Karpas-422 (cell line): ENCODE measurements around the gene TIMMDC1. TPM values are rescaled to one million over a fixed set of nuclear protein-coding genes. Genes with fewer than 3 reads are reported as not detected.

Source experiments
- DNase-seq: peaks from one replicate; pipeline ENCODE4 v3.0.0-alpha.2; 2015
- H2AFZ ChIP-seq: fragments of 200-600 bp; sonication (generic); 2 replicates; pipeline ENCODE4 v1.6.1; 2014; ENCODE audit warnings: antibody characterized with exemption, low read length, mixed read lengths
- H3K27ac ChIP-seq: fragments of 200-600 bp; sonication (generic); 2 replicates; pipeline ENCODE4 v1.5.1; 2014; ENCODE audit warnings: mild to moderate bottlenecking, low read length, moderate library complexity
- H3K27me3 ChIP-seq: fragments of 200-600 bp; sonication (generic); 2 replicates; pipeline ENCODE4 v1.6.1; 2014; ENCODE audit warnings: low read length, mixed read lengths
- H3K36me3 ChIP-seq: fragments of 200-600 bp; sonication (generic); 2 replicates; pipeline ENCODE4 v1.6.1; 2014; ENCODE audit warnings: low read length, mixed read lengths; ENCODE audit not compliant: insufficient read depth
- H3K4me1 ChIP-seq: fragments of 200-600 bp; sonication (generic); 2 replicates; pipeline ENCODE4 v1.6.1; 2014; ENCODE audit warnings: mild to moderate bottlenecking, low read length, mixed read lengths
- H3K4me2 ChIP-seq: fragments of 200-600 bp; sonication (generic); 2 replicates; pipeline ENCODE4 v1.6.1; 2014; ENCODE audit warnings: low read length, low read depth, mild to moderate bottlenecking; ENCODE audit not compliant: poor library complexity, severe bottlenecking
- H3K4me3 ChIP-seq: fragments of 200-600 bp; sonication (generic); 2 replicates; pipeline ENCODE4 v1.5.1; 2014; ENCODE audit warnings: mild to moderate bottlenecking, antibody characterized with exemption, low read length, mixed read lengths
- H3K79me2 ChIP-seq: fragments of 200-600 bp; sonication (generic); 2 replicates; pipeline ENCODE4 v1.6.1; 2014; ENCODE audit warnings: mild to moderate bottlenecking, low read length, mixed read lengths
- H3K9ac ChIP-seq: fragments of 200-600 bp; sonication (generic); 2 replicates; pipeline ENCODE4 v1.6.0; 2014; ENCODE audit warnings: low read length
- H3K9me2 ChIP-seq: fragments of 200-600 bp; sonication (generic), shearing (Covaris generic); replicated peaks from 2 replicates; pipeline ENCODE4 v1.6.0; 2014; ENCODE audit warnings: mild to moderate bottlenecking, low read length, moderate library complexity; ENCODE audit not compliant: insufficient read depth
- H3K9me3 ChIP-seq: fragments of 300-700, 200-600 bp; sonication (generic); 2 replicates; pipeline ENCODE4 v1.6.1; 2014; ENCODE audit warnings: low read length, mixed read lengths
- H4K20me1 ChIP-seq: fragments of 200-600 bp; sonication (generic); 2 replicates; pipeline ENCODE4 v1.6.1; 2014; ENCODE audit warnings: mild to moderate bottlenecking, antibody characterized with exemption, low read length, low read depth; ENCODE audit not compliant: insufficient read depth
- total RNA-seq: library from RNA; depleted of rRNA; stranded (reverse); fragments of >200 nt; shearing (Covaris generic); gene quantifications from 2 replicates; pipeline ENCODE4 v1.2.3, GENCODE V29; 2014; ENCODE audit warnings: low replicate concordance

TIMMDC1 gene
- total RNA-seq, 1 experiment from 2014 or later, result 94.1 TPM

GRCh38 chr3:119500265-119500664 lies 1.9 kb downstream of the TIMMDC1 start:
- no peak for DNase-seq
- peak overlapping the region; percentile 98 for H3K4me3 ChIP-seq
- H2AFZ ChIP-seq, result no peak overlapping the region
- H4K20me1 ChIP-seq, result no peaks in the 10 kb centered on the region
- H3K79me2 ChIP-seq, result peaks cover 69% of the 10 kb centered on the region
- H3K27me3 ChIP-seq, result no peaks in the 10 kb centered on the region
- peak overlapping the region; percentile 98 for H3K9ac ChIP-seq
- peak overlapping the region; percentile 97 for H3K4me2 ChIP-seq
- no peaks in the 10 kb centered on the region for H3K9me3 ChIP-seq
- peaks cover 32% of the 10 kb centered on the region for H3K4me1 ChIP-seq
- peaks cover 24% of the 10 kb centered on the region for H3K36me3 ChIP-seq
- 0 out of 2 replicates have a peak, but pooled peaks cover 2% of the 10 kb centered on the region for H3K9me2 ChIP-seq
- peak overlapping the region; percentile 7; the same call in 1 of the 2 replicates for H3K27ac ChIP-seq

- no peaks in the 10 kb centered on the region for H4K20me1 ChIP-seq
- peaks cover 74% of the 10 kb centered on the region for H3K79me2 ChIP-seq
- 0 out of 2 replicates have a peak, but pooled peaks cover 2% of the 10 kb centered on the region for H3K9me2 ChIP-seq
- peak overlapping the region; percentile 98 for H3K9ac ChIP-seq
- no peak for DNase-seq
- H3K4me3 ChIP-seq, result peak overlapping the region; percentile 98
- H3K27ac ChIP-seq, result 0 out of 2 replicates have a peak overlapping the region, but pooled peaks have one; percentile 7
- H3K36me3 ChIP-seq, result peaks cover 30% of the 10 kb centered on the region
- no peak overlapping the region for H2AFZ ChIP-seq
- H3K27me3 ChIP-seq, result no peaks in the 10 kb centered on the region
- H3K4me2 ChIP-seq, result peak overlapping the region; percentile 97
- peaks cover 32% of the 10 kb centered on the region for H3K4me1 ChIP-seq
- no peaks in the 10 kb centered on the region for H3K9me3 ChIP-seq
Measured at GRCh38 chr3:119500901-119501300, 2.6 kb downstream of the TIMMDC1 start.

GRCh38 chr3:119506631-119507030 lies 8.3 kb downstream of the TIMMDC1 start:
- Histone ChIP-seq H3K79me2 (peaks cover 66% of the 10 kb centered on the region), H3K27ac (no peak overlapping the region), H3K4me3 (no peak overlapping the region), H2AFZ (no peak overlapping the region), H4K20me1 (no peaks in the 10 kb centered on the region), H3K27me3 (no peaks in the 10 kb centered on the region), H3K9ac (no peak overlapping the region), H3K4me1 (no peaks in the 10 kb centered on the region), H3K36me3 (peaks cover 52% of the 10 kb centered on the region), H3K9me3 (no peaks in the 10 kb centered on the region), H3K9me2 (0 out of 2 replicates have a peak, but pooled peaks cover 2% of the 10 kb centered on the region), H3K4me2 (no peak overlapping the region)
- no peak for DNase-seq

- no peaks in the 10 kb centered on the region for H3K9me3 ChIP-seq
- H3K36me3 ChIP-seq, result peaks cover 56% of the 10 kb centered on the region
Measured at GRCh38 chr3:119507404-119507803, 9.1 kb downstream of the TIMMDC1 start.

GRCh38 chr3:119508172-119508845 lies 10.0 kb downstream of the TIMMDC1 start:
- no peak for DNase-seq
- Histone ChIP-seq H3K27ac (no peak overlapping the region), H3K36me3 (peaks cover 59% of the 10 kb centered on the region), H3K4me1 (no peaks in the 10 kb centered on the region), H3K9me3 (no peaks in the 10 kb centered on the region), H3K4me2 (no peak overlapping the region), H3K4me3 (no peak overlapping the region), H3K79me2 (peaks cover 57% of the 10 kb centered on the region), H4K20me1 (no peaks in the 10 kb centered on the region), H2AFZ (no peak overlapping the region), H3K27me3 (no peaks in the 10 kb centered on the region), H3K9me2 (no peaks in the 10 kb centered on the region), H3K9ac (no peak overlapping the region)

More at GRCh38 chr3:119507404-119507803, 9.1 kb downstream of the TIMMDC1 start:
- Histone ChIP-seq H3K27ac (no peak overlapping the region), H3K4me3 (no peak overlapping the region), H3K27me3 (no peaks in the 10 kb centered on the region), H2AFZ (no peak overlapping the region), H3K9me2 (no peaks in the 10 kb centered on the region), H4K20me1 (no peaks in the 10 kb centered on the region), H3K4me2 (no peak overlapping the region), H3K79me2 (peaks cover 64% of the 10 kb centered on the region), H3K4me1 (no peaks in the 10 kb centered on the region), H3K9ac (no peak overlapping the region)
- DNase-seq, result no peak

GRCh38 chr3:119510690-119511089 lies 12.3 kb downstream of the TIMMDC1 start:
- Histone ChIP-seq H2AFZ (no peak overlapping the region), H3K9ac (no peak overlapping the region)

GRCh38 chr3:119514637-119515036 lies 16.3 kb downstream of the TIMMDC1 start:
- Histone ChIP-seq H3K9ac (no peak overlapping the region), H3K36me3 (peaks cover 79% of the 10 kb centered on the region), H3K9me3 (no peaks in the 10 kb centered on the region), H3K79me2 (peaks cover 11% of the 10 kb centered on the region; the same call in 1 of the 2 replicates), H4K20me1 (no peaks in the 10 kb centered on the region), H2AFZ (no peak overlapping the region), H3K9me2 (no peaks in the 10 kb centered on the region), H3K4me2 (no peak overlapping the region), H3K4me1 (no peaks in the 10 kb centered on the region), H3K27me3 (no peaks in the 10 kb centered on the region), H3K4me3 (no peak overlapping the region), H3K27ac (no peak overlapping the region)
- no peak for DNase-seq

More at GRCh38 chr3:119510690-119511089, 12.3 kb downstream of the TIMMDC1 start:
- Histone ChIP-seq H3K27ac (no peak overlapping the region), H3K4me3 (no peak overlapping the region), H3K4me1 (no peaks in the 10 kb centered on the region), H3K9me2 (no peaks in the 10 kb centered on the region), H3K36me3 (peaks cover 66% of the 10 kb centered on the region), H3K4me2 (no peak overlapping the region), H3K79me2 (peaks cover 44% of the 10 kb centered on the region), H4K20me1 (no peaks in the 10 kb centered on the region), H3K9me3 (no peaks in the 10 kb centered on the region), H3K27me3 (no peaks in the 10 kb centered on the region)
- DNase-seq, result no peak

GRCh38 chr3:119517112-119517511 lies 18.8 kb downstream of the TIMMDC1 start:
- Histone ChIP-seq H3K27ac (no peak overlapping the region), H3K4me2 (no peak overlapping the region), H3K9ac (no peak overlapping the region), H3K9me3 (no peaks in the 10 kb centered on the region), H3K4me3 (no peak overlapping the region), H3K79me2 (0 out of 2 replicates have a peak, but pooled peaks cover 6% of the 10 kb centered on the region), H4K20me1 (no peaks in the 10 kb centered on the region), H2AFZ (no peak overlapping the region), H3K9me2 (no peaks in the 10 kb centered on the region), H3K36me3 (peaks cover 88% of the 10 kb centered on the region), H3K27me3 (no peaks in the 10 kb centered on the region), H3K4me1 (no peaks in the 10 kb centered on the region)
- no peak for DNase-seq
